GM18502 (cell line): ENCODE measurements around the gene DEFB113.

Experiments used
- ATAC-seq: cut with Tn5 transposase; IDR thresholded peaks from one replicate; pipeline ENCODE4 v1.9.1; 2021; ENCODE audit warnings: mild to moderate bottlenecking; ENCODE audit not compliant: unreplicated experiment, poor library complexity

The DEFB113 gene

DNA sequence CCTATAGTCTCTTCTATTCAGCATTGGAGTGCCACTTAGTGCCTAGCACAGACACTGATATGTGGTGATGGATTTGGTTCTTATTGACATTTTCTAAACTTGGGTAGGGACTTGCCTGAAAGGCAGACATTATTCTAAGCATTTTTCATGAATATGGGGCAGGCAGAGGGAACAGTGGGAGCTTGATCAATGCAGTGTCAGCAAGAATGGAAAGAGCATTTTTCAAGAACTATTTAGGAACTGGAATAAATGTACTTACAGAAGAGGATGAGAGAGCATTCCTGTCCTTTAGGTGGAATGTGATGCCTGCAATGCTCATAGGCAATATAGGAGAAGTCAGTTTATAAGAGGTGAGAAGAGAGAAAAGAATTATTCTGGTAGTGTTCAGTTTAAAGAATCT lies 31.6 kb downstream of the DEFB113 start:
- no peak for ATAC-seq

DNA sequence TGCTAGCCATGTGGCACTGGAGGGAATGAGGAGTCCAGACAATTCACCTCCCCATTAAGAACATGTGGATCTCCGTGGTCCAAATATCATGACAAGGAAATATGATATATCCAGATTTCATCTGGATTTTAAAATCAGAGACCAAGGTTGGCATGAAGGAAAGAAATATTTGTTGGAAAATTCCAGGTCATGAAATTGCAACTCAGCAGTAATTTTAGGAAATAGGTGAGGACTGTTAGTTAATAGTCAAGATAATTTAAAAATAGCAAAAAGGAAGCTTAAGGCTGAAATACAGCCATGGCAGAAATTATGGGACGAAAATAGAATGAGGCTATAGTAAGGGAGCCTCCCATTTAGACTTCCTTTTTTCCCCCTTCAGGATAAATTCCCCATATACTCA lies 32.4 kb downstream of the DEFB113 start:
- no peak for ATAC-seq

DNA sequence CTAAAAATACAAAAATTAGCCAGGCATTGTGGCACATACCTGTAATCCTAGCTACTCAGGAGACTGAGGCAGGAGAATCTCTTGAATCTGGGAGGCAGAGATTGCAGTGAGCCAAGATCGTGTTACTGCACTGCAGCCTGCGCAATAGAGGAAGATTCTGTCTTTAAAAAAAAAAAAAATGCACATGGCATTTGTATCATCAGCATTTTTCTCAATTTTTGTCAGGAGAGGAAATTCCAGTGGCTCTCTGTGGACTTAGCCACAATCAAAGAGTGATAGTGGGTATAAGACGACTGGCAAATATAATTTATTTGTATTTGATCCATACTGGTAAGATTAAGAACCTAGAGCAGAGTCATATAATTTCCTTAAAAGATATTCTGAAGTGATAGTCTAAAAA lies 34.0 kb downstream of the DEFB113 start:
- no peak for ATAC-seq

DNA sequence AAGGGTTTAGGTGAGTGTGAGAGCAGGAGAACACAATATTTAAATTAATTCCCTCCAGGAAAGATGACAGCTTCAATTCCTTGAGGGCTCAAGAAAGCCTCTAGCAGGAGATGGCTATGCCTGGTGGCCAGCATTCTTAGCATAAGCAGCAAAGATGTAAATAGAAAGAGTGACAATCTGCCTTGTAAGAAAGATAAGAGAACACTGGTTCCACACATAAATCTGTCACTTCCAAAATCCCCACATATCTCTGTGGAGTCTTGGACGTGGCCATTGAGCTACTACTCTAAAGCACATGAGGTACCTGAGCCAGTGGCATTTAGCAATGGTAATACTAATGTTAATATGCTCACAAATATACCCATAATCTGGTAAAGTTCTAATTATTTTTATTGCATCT lies 34.7 kb downstream of the DEFB113 start:
- no peak for ATAC-seq

DNA sequence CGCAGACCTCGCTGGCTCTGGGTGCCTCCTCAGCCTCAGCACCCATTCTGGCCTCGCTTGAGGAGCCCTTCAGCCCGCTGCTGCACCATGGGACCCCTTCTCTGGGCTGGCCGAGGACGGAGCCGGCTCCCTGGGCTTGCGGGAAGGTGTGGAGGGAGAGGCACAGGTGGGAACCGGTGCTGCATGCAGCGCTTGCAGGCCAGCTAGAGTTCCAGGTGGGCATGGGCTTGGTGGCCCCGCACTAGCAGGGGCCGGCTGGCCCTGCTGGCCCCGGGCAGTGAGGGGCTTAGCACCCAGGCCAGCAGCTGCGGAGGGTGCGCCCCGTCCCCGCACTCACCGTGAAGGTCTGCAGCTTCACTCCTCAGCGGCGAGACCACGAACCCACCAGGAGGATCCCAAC lies 35.9 kb downstream of the DEFB113 start:
- ATAC-seq = no peak

DNA sequence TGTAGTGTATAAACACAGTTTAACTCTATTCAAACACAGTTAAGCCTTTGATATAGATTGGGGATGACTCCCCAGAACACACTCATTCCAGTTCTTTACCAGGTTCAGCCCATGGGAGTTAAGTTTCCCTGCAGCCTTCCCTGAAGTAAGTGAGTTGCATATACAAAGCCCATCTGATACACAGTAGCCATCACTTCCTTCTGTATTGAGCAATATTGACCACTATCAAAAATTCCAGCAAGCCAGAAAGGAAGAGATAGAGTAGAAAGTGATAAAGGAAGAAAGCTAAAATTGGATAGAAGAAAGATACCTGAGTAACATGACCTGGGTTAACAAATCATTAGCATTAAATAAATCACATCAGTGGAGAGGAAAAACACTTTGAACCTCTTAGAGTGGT lies 40.1 kb downstream of the DEFB113 start:
- ATAC-seq = no peak

DNA sequence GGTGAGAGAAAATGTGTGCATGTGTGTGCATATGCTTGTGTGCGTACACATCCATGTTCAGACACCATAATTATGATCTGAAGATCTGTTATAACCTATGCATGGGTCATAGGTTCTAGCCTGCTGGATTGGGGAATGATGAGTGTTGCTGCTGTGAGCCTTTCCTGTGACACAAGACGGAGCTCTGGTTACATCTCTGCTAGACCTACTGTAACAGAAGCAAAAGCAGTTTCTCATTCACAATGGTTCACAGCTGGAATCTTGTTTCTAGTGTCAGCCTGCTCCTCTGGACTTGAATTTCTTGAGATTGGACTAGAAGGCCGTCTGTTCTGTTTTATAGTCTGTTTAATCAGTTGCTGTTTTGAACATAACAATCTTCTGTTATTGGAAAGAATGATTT lies 45.6 kb downstream of the DEFB113 start:
- no peak for ATAC-seq

DNA sequence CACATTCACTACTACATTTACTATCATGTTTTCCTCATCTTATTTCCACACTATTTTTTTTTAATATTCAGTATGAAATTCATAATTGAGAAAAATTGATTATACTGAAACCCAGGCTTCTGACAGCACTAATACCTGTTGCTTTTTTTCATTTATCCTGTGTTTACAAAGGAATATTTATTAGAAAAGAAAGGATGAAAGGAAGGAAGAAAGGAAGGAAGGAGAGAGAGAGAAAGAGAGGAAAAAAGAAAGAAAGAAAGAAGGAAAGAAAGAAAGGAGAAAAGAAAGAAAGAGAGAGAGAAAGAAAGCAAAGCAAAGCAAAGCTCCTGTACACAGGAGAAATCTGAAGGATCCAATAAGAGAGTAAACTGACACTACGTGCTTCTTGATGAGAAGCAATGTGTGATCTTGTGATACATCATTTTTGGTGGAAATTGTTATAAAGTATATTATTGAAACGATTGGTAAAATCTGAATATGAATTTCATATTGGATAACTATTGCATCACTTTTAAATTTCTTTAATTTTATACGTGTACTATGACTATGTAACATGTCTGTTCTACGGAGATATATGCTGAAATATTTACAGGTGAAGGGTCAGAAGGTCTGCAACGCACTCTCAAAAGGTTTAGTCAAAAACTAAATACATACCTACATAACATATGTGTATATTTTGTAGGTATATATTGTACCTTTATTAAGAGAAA lies 49.3 kb downstream of the DEFB113 start:
- no peak for ATAC-seq

DNA sequence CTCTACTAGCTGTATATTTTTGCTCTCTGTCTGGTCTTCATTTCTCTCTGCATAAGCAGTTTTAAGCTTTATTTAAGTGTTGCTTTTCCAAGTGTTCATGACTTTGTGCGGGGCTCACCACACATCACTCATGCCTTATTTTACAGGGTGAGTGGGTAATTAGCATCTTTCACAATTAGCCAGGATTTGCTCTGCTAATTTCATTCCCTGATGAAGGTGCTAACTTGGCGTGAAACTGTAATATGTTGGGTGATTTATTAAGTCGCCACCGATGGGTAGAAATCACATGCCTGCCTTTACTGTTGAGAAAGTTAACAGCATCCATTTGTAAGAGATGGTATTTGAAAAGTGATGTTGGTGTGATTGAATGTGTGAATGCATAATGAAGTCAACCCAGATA lies 50.2 kb downstream of the DEFB113 start:
- ATAC-seq = no peak

DNA sequence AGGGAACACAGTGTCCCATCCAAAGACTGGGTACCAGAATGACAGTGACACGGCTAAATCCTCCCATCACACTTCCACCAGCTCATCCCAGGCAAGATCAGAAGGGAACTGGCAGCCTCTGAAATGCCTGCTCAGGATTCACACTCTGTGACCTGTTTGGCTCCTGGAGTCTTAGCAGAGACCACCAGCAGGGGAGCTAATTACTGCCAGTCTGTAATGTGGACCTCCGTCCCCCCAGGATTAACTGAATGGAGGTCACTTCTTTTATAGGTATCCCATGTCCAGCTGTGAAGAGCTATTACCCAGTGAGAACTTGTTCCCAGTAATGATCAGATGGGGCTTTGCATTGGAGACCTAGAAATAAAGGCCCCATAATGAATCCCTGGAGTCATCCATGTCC lies 50.6 kb downstream of the DEFB113 start:
- ATAC-seq = no peak
